GM18502 (cell line): Measurements from ENCODE around the gene TSHZ2.
"Not testable (repeated sequence)": the region's sequence is repeated elsewhere in the genome, so short reads cannot be mapped to it uniquely, and the experiment has no call there.

ENCODE experiments used
- ATAC-seq: cut with Tn5 transposase; IDR thresholded peaks from one replicate; pipeline ENCODE4 v1.9.1; 2021; ENCODE audit warnings: mild to moderate bottlenecking; ENCODE audit not compliant: unreplicated experiment, poor library complexity

The TSHZ2 gene

DNA sequence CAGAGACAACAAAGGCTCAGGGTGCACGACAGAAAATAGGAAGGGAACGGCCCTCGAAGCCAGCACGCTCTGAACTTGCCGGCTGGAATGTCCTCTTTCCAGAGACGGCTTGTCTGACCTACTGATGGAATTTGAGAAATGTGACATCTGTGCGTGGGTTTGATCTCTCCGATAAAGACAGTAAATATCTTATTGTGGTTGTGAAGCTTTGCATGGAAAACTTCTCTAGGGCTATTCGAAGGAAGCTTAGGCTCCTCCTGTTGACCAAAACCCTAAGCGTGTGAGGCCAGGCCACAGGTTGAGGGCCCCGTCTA is 374.1 kb downstream of the TSHZ2 start:
- no peak for ATAC-seq

DNA sequence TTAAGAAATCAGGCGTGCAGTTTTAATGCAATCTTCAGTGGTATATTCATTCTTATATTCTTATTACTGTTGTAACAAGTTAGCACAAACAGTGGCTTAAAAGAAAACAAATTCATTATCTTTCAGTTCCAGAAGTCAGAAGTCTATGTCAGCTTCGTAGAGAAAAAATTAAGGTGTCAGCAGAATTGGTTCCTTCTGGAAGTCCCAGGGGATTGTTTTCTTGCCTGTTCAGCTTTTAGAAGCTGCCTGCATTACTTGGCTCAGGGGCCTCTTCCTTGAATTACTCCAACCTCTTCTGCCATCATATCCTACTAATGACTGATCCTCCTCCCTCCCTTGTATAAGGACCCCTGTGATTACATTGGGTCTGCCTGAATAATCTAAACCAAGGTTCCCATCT is 377.6 kb downstream of the TSHZ2 start:
- no peak for ATAC-seq

DNA sequence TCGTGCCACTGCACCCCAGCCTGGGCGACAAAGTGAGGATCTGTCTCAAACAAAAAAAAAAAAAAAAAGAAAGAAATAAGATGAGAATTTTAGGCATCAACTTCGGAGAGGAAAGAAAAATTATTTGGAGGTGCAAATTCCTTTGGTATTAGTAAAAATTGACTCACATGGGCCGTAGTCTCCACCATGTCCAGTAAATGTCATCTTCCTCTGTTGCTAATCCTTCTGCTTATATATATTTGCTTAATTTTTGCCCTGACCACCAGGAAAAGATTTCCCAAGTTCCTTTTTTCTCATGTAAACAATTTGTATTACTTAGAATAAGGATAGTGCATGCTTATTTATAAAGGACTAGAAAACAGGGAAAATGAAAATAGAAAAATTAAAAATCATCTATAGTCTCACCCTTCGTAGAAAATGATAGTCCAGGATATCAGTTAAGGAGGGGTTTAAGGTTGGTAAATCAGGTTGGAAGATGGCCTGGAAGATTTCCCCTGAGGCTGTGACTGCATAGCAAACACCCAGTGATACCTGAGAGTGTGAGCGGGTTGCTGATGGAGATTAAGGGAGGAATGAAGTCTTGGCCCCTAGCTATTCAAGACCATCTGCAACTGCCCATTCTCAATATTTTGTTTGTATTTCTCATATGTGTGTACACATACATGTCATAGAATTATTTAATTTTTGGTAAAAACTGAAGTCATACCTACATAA is 380.7 kb downstream of the TSHZ2 start:
- no peak for ATAC-seq

DNA sequence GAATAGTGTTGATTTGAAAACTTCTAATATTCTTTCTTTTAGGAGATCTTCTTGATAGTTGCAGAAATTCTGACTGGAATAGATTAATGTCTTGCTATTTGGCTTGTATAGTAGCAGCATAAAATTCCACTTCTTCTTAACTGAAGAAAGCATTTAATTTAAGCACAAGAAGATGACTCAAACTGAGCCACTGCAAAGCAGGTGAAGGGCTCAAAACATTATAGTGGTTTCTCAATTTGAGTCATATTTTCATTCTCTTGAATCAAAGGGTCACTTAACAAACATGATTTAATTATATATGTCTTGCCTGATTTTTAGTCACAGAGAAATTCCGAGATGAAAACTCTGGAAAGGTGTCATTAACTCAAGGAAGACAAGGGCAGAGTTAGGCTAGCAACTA is 382.2 kb downstream of the TSHZ2 start:
- ATAC-seq = no peak

DNA sequence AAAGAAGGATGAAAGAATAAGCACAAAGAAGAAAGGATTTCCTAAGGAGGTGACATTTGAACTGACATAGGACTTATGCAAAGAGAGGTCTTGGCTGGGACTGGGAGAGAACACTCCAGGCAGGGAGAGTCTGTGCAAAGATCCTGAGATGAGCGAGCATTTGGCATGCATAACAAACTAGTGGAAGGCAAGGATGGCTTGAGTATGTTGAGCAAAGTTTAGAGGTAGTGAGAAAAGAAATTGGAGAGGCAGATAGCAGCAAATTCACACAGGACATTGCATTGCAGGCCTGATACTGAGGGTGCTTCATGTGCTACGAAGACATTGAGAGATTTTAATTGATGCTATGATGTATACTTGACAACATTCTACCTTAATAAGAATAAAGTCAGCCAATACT is 383.6 kb downstream of the TSHZ2 start:
- no peak for ATAC-seq

DNA sequence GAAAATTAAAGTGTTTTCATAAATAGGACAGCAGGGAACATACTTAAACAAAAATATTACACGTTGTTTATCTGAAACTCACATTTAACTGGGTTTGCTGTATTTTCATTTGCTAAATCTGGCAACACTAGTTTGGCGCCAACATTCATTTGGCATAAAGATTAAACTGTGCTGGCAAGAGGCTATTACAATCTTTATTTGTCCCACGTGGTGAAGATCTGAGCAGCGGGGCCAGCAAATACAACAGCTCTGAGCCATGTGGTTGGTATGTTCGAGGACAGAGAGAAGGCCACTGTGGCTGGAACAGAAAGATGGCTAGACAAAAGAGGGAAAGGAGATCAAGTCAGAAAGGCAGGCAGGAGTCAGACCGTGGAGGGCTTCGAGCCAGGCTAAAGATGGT is 387.3 kb downstream of the TSHZ2 start:
- no peak for ATAC-seq

DNA sequence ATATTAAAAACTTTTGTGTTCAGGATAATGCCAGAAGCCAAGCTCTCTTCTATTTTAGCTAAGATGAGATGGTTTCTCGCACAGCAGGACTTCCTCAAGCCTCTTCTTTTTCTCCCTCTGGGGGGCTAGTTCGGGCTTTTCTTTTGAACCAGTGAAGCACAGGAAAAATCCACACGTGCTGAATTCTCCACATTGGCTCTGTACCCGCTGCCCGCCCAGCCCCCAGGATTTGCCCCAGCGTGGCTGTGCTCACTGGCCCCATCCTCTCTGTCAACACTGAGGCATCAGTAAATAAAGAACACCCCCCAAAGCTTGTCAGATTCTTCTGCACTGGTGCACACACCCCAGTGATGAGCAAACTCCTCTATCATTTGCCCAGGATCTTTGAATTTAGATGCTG is 388.7 kb downstream of the TSHZ2 start:
- no peak for ATAC-seq

DNA sequence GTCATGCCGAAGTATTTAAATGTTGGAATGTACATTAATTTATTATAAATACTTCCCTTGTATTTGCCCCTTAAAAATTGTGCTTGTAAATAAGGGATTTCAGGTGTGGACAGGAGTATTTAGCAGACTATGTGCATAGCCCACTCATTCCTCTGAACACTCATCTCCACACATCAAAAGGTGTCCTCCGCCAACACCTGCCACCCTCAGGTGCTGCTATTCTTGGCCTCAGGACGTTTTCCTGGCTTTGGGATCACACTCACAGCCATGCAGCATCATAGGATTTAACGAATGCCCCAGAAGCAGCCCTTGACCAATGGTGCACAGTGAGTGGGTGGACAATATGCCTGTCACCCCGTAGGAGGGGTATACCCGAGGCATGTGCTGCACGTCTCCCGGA is 390.6 kb downstream of the TSHZ2 start:
- ATAC-seq = no peak

DNA sequence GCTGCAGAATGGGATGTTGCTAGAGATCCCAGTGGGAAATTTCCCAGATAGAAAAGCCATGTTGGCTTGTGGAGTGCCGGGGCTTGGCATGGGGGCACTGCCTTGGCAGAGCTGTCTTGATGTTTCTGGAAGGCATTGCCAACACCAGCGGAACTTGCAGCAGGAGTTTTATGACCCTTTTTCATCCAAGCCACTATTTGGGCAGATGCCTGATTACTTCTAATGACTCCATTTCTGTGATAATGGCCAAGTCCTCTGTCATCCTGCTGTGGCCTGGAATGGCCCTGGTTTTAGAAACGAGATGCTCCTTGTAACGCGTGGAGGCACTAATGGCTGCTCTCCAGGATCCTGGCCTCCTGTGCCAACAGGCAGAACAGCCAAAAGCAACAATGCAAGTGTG is 392.5 kb downstream of the TSHZ2 start:
- ATAC-seq = no peak

DNA sequence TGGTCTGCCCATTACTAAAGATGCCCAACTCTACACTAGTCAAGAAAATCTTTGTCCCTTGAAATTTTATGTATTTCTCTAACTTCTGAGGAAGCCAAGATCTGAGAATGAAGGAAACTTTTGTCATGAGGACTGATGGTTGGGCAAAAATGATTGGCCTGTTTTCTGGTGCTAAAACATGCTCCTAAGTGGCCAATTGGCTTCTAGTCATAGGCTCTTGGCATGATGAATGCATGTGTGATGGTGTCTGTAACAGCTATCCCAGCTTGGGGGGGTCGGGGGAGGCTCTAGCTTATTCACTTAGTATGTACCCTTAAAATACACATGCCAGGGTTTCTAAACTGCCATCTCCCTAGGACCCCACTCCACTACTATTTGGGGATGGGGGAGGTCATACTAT is 392.9 kb downstream of the TSHZ2 start:
- ATAC-seq = no peak

DNA sequence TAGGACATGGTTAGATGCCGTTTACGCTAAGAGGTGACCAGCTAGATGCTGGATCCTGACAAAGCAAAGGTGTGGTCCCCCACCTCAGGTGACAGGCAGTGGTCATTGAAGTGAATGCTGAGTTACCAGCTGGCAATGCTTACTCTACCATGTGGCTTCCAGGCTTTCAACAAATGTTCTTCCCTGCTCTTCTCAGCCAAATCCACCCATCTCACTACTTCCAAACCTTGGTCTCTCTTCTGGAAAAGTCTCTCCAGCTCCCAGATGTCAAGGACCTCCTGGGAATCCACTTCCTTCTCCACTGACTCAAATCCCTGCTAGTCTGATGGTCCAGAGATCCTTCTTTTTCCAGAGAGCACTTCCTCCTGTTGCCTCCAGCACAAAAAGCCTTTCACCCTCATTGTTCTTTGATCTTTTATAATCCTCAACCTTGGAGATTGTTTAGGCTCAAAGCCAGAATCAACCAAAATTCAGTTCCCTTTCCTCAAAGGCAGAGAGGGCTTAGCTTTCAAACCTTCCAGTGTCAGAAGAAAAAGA is 393.4 kb downstream of the TSHZ2 start:
- ATAC-seq = no peak

DNA sequence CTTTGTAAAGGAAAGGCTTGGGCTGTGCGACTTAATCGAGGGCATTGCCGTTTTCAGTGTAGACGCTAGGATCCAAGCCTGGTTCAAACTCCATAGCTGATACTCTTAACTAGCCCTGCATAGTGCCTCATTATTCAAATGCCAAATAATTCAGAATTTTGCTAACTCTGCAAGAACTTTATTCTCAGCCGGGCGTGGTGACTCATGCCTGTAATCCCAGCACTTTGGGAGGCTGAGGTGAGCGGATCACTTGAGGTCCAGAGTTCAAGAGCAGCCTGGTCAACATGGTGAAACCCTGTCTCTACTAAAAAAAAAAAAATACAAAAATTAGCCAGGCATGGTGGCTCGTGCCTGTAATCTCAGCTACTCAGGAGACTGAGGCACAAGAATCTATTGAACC is 394.8 kb downstream of the TSHZ2 start:
- ATAC-seq = not testable (repeated sequence)

DNA sequence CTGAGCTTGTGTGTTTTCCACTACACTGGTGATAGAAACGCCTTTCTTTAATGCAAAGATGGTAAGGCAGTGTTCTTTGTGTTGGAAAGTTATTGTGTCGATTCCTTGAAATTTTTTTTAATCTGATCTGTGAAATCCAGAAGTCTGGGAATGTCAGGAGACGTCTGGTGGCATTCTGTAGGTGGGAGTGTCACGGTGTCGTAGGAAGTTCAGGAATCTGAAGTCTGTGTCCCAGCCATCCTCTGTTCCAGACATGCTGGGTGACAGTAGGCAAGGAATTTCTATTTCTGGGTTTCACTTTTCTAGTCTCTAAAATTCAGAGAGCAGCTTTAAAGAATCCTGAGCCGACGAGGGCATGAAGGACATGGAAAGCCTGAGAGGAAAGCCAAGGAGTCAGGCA is 397.7 kb downstream of the TSHZ2 start:
- no peak for ATAC-seq

DNA sequence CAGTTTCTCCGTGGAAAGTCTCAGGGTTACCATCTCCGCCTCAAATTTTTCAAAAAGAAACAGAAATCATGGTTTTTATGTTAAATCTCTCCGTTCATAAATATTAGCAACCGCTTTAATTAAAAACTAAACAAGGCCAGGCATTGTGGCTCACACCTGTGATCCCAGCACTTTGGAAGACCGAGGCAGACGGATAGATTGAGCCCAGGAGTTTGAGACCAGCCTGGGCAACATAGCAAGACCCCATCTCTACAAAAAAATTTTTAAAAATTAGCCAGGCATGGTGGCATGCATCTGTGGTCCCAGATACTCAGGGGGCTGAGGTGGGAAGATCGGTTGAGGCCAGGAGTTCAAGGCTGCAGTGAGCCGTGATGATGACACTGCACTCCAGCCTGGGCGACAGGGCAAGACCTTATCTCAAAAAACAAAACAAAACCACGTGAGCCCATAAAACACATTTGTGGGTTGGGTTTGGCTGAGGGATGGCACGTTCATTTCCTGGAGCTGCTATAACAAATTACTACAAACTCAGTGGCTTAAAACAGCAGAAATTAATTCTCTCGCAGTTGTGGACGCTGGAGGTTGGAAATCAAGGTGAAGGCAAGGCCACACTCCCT is 398.3 kb downstream of the TSHZ2 start:
- ATAC-seq = no peak

DNA sequence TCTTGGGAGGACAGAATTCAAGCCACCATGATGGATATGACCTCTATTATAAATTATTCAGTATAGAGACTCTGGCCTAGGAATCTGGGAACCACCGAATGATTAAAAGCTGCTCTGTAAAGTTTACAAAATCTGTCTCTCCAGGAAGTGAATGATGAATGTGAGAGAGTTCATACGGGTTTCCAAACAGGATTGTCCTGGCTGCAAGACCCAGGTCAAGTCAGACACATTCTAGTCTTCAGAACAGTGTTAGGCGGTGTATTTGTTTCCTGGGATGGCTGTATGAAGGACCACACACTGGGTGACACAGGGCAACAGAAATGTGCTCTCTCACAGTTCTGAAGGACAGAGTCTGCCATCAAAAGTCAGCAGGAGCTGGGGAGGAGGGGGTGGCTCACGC is 399.1 kb downstream of the TSHZ2 start:
- no peak for ATAC-seq

DNA sequence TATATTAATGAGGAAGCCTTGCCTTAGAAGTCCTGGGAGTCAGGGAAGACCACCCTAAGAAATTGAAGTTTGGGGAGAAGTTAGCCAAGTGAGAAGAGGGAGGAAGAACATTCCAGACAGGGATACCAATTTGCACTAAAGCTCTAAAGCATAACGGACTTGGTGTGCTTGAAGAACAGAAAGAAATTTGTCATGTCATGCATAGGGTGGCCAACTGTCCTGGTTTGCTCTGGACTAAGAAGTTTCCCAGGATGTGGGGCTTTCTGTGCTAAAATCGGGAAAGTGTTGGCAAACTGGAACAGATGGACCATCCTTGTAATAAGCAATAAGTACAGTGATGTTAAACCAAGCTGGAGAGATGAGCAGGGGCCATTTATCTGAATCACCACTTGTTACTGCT is 403.9 kb downstream of the TSHZ2 start:
- ATAC-seq = no peak

DNA sequence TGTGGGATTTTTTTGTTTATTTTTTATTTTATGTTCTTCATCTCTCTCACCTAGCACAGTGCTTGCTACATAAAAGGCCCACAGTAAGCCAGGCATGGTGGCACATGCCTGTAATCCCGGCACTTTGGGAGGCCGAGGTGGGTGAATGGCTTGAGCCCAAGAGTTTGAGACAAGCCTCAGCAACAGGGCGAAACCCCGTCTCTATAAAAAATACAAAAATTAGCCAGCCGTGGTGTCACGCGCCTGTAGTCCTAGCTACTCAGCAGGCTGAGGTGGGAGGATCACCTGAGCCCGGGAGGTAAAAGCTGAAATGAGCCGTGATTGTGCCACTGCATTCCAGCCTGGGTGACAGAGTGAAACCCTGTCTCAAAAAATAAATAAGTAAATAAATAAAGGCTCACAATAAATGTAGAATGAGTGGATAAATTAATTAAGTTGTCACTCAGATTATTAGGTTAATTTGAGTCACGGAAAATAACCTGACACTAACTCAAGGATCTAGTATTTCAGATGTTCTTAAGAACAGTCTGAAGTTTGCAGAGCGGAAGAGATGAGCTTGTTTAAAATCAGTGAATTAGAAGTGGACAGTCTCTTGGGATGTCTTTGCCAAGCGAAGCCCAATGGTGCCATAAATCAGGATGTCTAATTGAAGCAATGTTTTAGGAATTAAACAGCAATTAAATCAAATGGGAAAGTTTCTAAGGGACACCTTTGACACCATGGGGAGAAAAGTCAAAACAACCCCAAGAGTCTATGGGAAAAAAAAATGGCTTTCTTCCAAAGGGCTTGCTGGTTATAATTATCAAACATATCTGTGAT is 407.1 kb downstream of the TSHZ2 start:
- no peak for ATAC-seq

DNA sequence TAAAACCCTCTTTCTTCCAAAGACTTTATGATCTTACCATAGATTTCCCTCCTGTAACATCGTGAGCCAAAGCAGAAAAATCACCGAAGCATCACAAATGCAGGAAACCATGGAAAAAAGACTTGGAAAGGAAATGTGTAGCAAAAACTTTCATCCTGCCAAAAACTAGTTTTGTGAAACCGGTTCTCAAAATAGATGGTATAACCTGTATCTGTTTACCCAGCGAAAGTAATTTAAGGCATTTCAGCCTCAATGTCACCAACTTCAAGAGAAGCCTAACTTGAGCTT is 407.6 kb downstream of the TSHZ2 start:
- ATAC-seq = no peak

DNA sequence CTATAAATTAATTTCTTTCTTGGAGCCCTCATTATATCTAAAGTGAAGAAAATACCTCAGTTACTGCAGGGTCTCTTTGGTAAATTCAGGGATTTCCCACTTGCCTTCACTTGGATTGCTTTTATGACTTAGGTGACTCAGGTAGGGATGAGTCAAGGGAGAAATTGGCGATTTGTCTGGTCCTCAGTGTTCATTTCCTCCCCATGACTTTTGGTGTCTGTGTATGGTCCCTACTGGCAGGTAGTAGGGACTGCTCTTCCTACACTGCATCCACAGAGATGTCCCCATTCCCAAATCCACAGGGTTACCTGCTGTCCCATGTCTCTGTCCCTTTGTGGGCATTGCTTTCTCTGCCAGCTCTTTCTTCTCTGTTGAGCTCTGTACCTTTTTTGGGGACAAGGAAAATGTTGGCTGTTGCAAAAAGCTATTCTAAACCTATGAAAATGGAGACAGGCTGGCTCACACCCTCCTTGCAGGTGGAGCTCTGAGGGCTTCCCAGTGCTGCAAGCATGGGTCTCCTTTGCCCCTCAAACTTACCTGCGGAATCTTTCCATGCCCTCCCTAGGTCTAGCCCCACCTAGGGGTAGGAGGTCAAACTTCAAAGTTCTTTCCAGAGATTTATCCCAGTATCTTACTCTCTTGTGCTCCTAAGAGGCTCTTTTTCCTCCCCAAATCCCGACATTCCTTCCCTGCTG is 409.6 kb downstream of the TSHZ2 start:
- no peak for ATAC-seq

DNA sequence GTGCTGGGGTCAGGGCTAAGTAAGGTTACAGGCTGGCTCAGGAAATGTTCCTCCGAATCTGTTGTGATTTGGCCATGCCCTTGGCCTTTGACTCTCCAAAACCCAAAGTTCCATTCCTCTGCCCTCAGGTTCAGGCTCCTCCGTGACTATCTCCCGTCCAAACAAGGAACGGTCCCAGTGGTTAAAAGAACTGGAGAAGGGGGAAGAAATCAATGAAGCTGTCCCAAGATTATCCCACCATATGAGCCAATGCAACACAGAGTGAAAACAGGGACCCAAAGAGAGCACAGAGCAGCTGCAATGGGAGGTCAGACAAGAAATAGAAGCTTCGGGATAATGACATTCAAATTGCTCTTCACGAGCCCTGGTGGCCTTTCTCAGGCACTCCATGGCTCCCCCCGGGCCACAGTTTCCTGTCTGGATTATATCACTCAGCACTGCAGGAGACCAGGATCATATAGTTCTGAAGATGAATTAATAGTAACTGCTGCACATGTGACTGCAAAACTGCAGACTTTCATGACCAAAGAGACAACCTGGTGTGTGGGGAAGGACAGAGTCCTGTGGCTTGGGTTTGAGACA is 410.2 kb downstream of the TSHZ2 start:
- ATAC-seq = no peak

DNA sequence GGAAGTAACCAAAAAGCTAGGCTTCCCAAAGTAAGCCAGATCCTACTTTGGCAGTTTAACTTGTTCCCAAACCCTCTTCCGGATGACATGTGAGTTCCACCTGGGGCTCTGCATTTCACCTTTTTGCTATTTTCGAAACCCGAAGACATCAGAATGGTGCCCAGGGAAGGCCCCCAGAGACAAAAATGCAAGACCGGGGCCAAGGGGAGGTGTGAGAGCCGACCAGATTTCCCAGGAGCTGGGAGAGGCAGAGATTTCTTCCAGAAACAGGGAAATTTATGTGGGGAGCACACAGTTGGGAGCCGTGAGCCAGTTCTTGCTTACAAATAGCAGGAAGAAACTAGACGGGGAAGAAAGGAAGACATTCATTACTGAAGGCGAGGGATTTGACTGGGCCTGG is 411.8 kb downstream of the TSHZ2 start:
- ATAC-seq = no peak
